Pons (tissue), 1 donor: Measurements from ENCODE around the gene AFG3L2.
"Not testable (repeated sequence)": the region's sequence is repeated elsewhere in the genome, so short reads cannot be mapped to it uniquely, and the experiment has no call there.

Experiments used
- DNase-seq: peaks from one replicate; pipeline ENCODE4 v3.0.0-alpha.2; 2016; ENCODE audit warnings: low spot score

The AFG3L2 gene

GRCh38 chr18:12397254-12397653 is 20.2 kb upstream of the AFG3L2 start:
- no peak for DNase-seq

GRCh38 chr18:12394428-12394827 is 17.4 kb upstream of the AFG3L2 start:
- no peak for DNase-seq

- no peak for DNase-seq
Observed at GRCh38 chr18:12393998-12394397, 17.0 kb upstream of the AFG3L2 start.

- DNase-seq: no peak
Observed at GRCh38 chr18:12393510-12393909, 16.5 kb upstream of the AFG3L2 start.

- DNase-seq: peak; percentile 80
Observed at GRCh38 chr18:12391487-12392165, 14.6 kb upstream of the AFG3L2 start.

GRCh38 chr18:12388442-12388841 is 11.4 kb upstream of the AFG3L2 start:
- DNase-seq: no peak

GRCh38 chr18:12384261-12384660 is 7.2 kb upstream of the AFG3L2 start:
- no peak for DNase-seq

- DNase-seq: not testable (repeated sequence)
Observed at GRCh38 chr18:12383759-12384158, 6.7 kb upstream of the AFG3L2 start.

GRCh38 chr18:12382221-12382814 is 5.3 kb upstream of the AFG3L2 start:
- not testable (repeated sequence) for DNase-seq

GRCh38 chr18:12378198-12378558 is 1.2 kb upstream of the AFG3L2 start:
- DNase-seq: not testable (repeated sequence)

GRCh38 chr18:12377556-12378197 is 650 bp upstream of the AFG3L2 start:
- DNase-seq: no peak

GRCh38 chr18:12376034-12376753 is 833 bp downstream of the AFG3L2 start:
- peak; percentile 20 for DNase-seq

- no peak for DNase-seq
Observed at GRCh38 chr18:12374401-12374800, 2.6 kb downstream of the AFG3L2 start.

- DNase-seq: no peak
Observed at GRCh38 chr18:12373771-12374116, 3.3 kb downstream of the AFG3L2 start.

- DNase-seq: no peak
Observed at GRCh38 chr18:12373116-12373770, 3.8 kb downstream of the AFG3L2 start.

- no peak for DNase-seq
Observed at GRCh38 chr18:12372406-12372805, 4.6 kb downstream of the AFG3L2 start.

GRCh38 chr18:12371590-12371989 is 5.4 kb downstream of the AFG3L2 start:
- DNase-seq: no peak

GRCh38 chr18:12369211-12369610 is 7.8 kb downstream of the AFG3L2 start:
- no peak for DNase-seq

- DNase-seq: no peak
Observed at GRCh38 chr18:12366784-12367183, 10.2 kb downstream of the AFG3L2 start.

GRCh38 chr18:12366379-12366778 is 10.6 kb downstream of the AFG3L2 start:
- peak; percentile 22 for DNase-seq

GRCh38 chr18:12362473-12363174 is 14.4 kb downstream of the AFG3L2 start:
- no peak for DNase-seq
